Measurements from ENCODE around the gene EFCAB11.

Gene EFCAB11

GRCh38 chr14:89757313-89757939 is 197.1 kb downstream of the EFCAB11 start:
- H3K4me3 ChIP-seq (ENCODE audit: low read length): no peak overlapping the region
- TF ChIP-seq, protein P1, sequence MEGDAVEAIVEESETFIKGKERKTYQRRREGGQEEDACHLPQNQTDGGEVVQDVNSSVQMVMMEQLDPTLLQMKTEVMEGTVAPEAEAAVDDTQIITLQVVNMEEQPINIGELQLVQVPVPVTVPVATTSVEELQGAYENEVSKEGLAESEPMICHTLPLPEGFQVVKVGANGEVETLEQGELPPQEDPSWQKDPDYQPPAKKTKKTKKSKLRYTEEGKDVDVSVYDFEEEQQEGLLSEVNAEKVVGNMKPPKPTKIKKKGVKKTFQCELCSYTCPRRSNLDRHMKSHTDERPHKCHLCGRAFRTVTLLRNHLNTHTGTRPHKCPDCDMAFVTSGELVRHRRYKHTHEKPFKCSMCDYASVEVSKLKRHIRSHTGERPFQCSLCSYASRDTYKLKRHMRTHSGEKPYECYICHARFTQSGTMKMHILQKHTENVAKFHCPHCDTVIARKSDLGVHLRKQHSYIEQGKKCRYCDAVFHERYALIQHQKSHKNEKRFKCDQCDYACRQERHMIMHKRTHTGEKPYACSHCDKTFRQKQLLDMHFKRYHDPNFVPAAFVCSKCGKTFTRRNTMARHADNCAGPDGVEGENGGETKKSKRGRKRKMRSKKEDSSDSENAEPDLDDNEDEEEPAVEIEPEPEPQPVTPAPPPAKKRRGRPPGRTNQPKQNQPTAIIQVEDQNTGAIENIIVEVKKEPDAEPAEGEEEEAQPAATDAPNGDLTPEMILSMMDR (IDR thresholded peaks at IDR 0.05; ENCODE audit: insufficient read depth, low read depth, low read length, missing control alignments): no peak
- no peak for DNase-seq (ENCODE audit: low read depth)

GRCh38 chr14:89755816-89756215 is 198.7 kb downstream of the EFCAB11 start:
- DNase-seq (ENCODE audit: low read depth): no peak
- no peak overlapping the region for H3K4me3 ChIP-seq (ENCODE audit: low read length)
- TF ChIP-seq, protein P1 (IDR thresholded peaks at IDR 0.05; ENCODE audit: insufficient read depth, low read depth, low read length, missing control alignments): no peak

GRCh38 chr14:89753828-89754412 is 200.6 kb downstream of the EFCAB11 start:
- H3K4me3 ChIP-seq (ENCODE audit: low read length): no peak overlapping the region
- TF ChIP-seq, protein P1 (IDR thresholded peaks at IDR 0.05; ENCODE audit: insufficient read depth, low read depth, low read length, missing control alignments): no peak
- DNase-seq (ENCODE audit: low read depth): no peak

GRCh38 chr14:89750908-89751392 is 203.6 kb downstream of the EFCAB11 start:
- TF ChIP-seq, protein P1 (IDR thresholded peaks at IDR 0.05; ENCODE audit: insufficient read depth, low read depth, low read length, missing control alignments): no peak
- H3K4me3 ChIP-seq (ENCODE audit: low read length): no peak overlapping the region
- no peak for DNase-seq (ENCODE audit: low read depth)

DNA sequence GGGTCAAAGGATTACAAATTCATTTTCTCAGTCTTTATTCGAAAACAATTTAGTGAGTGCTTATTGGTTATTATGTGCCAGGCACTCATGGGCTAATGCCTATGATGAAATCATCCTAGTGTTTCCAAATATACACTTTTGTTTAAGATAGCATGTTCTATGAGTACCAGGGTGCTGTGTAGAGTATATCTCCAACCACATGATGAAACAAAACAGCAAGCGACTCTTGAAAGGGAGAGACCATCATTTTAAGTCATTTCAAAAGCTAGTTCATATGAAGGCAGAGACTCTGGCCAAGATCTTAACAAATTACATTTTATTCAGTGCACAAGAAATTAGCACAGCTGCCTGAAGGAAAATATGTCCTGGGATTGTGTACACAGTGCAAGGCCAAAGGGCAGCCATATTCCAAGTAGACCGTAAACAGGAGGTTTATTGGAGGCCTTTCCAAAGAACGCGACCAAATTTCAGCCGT is 204.2 kb downstream of the EFCAB11 start:
- no peak for DNase-seq (ENCODE audit: low read depth)
- TF ChIP-seq, protein P1 (IDR thresholded peaks at IDR 0.05; ENCODE audit: insufficient read depth, low read depth, low read length, missing control alignments): no peak
- no peak overlapping the region for H3K4me3 ChIP-seq (ENCODE audit: low read length)

- H3K4me3 ChIP-seq (ENCODE audit: low read length): no peak overlapping the region
- TF ChIP-seq, protein P1 (IDR thresholded peaks at IDR 0.05; ENCODE audit: insufficient read depth, low read depth, low read length, missing control alignments): no peak
- DNase-seq (ENCODE audit: low read depth): peak; percentile 69
Observed at GRCh38 chr14:89748004-89748403, 206.5 kb downstream of the EFCAB11 start.

Measured in epithelial cell of esophagus (primary cell).